Stimulated activated CD4-positive, alpha-beta T cell treated with anti-CD3 and anti-CD28 coated beads, Interleukin-4, amount 100 ng/mL, for 1 hour (primary cell): Measurements from ENCODE around the gene RPS15.
A peak's percentile ranks its signal among the peaks of the same experiment; 100 is the strongest.
"Not testable (repeated sequence)": the region's sequence is repeated elsewhere in the genome, so short reads cannot be mapped to it uniquely, and the experiment has no call there.

Experiments used
- DNase-seq: peaks from one replicate; pipeline ENCODE4 v3.0.0-alpha.2; 2020

The RPS15 gene

DNA sequence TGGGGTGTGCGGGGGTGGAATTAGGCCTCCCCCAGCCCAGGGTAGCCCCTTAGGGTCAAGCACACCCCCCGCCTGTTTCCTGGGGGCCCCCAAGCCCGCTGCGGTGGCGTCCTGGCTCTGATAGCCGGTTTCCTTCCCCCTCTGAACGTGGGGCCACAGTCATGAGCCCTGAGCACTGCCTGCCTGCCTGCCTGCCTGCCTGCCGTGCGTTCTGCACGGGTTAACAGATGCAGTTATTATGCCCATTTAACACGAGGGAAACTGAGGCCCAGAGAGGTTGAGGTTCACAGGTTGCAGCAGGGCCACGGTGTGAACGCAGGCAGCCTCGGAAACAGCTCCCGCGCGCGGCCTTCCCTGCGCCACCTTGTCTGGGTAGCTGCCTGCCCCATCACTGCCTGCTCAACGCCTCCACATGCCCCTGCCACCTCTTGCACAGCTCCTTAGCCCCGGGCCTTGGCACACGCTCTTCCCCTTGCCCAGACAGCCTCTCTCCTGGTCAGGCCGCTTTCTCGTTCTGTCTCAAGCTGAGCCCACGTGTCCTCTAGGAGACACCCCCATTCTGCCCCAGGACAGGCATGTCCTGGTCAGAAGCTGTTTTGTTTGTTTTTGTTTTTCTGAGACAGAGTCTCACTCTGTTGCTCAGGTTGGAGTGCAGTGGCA lies 35.7 kb upstream of the RPS15 start:
- DNase-seq = no peak

DNA sequence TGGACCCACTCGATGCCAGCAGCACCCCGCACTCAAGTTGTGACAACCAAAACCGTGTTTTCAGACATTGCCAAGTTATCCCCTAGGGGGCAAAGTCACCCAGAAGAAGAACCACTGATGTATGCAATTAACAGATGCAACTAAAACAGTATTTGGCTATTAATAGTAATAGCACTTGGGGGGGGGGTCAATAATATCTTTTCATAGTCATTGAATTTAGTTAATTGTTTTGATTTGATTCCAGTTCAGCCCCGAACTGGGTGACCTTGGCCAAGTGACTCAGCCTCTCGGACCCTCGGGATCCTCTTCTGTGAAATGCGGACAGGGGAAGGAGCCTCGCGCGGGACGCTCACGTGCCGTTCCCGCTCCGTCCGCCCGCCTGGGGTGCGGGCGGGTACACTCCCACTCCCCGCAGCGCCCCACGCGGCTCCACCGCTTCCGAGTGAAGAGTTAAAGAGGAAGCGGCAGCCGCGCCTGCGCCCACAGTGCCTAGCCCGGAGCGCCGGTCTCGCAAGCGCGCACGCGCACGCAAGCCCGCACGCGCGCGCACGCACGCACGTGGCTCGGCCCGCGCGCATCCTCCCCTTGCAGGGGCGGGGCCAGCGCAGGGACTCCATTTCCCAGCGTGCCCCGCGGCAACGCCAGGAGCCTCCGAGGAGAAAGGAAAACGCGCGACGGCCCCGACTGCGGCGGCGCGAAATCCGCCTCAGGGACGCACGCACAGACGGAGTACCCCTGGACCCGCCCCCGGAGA lies 31.2 kb upstream of the RPS15 start:
- peak; percentile 100 for DNase-seq

DNA sequence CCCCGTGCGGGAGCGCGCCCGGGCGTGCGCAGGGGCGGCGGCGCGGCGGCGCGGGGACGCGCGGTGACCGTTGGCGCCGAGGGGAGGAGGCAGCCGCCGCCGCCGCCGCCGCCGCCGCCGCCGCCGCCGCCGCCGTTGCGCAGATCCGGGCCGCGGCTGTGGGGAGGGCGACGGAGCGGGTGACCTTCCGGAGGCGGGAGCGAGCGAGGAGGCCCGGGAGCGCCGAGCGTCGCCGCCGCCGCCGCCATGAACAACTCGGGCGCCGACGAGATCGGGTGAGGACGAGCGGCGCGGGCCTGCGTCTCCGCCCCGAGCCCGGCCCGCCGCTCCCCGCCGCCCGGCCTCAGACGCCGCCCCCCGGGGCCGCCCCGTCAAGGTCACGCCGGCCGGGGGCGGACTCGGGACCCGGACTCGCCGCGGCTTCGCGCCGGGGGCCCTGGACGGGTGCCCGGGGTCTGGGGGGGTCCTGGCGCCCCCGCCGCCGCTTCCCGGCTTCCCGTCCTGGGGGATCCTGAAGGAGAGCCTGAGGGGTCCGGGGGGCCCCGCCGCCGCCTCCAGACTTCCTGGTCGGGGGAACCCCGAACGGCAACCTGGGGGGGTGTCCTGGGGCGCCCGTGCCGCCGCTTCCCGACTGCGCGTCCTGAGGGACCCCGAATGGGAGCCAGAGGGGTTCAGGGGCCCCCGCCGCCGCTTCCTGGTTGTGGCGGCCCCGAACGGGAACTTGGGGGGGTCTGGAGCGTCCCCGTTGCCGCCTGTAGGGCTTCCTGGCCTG lies 30.5 kb upstream of the RPS15 start, which contains the start of gene DAZAP1:
Gene DAZAP1, plus strand, starts transcription at position 59 of the 772 bp plus-strand sequence. Its CDS starts 188 bp downstream, at position 247.
- peak; percentile 60 for DNase-seq

DNA sequence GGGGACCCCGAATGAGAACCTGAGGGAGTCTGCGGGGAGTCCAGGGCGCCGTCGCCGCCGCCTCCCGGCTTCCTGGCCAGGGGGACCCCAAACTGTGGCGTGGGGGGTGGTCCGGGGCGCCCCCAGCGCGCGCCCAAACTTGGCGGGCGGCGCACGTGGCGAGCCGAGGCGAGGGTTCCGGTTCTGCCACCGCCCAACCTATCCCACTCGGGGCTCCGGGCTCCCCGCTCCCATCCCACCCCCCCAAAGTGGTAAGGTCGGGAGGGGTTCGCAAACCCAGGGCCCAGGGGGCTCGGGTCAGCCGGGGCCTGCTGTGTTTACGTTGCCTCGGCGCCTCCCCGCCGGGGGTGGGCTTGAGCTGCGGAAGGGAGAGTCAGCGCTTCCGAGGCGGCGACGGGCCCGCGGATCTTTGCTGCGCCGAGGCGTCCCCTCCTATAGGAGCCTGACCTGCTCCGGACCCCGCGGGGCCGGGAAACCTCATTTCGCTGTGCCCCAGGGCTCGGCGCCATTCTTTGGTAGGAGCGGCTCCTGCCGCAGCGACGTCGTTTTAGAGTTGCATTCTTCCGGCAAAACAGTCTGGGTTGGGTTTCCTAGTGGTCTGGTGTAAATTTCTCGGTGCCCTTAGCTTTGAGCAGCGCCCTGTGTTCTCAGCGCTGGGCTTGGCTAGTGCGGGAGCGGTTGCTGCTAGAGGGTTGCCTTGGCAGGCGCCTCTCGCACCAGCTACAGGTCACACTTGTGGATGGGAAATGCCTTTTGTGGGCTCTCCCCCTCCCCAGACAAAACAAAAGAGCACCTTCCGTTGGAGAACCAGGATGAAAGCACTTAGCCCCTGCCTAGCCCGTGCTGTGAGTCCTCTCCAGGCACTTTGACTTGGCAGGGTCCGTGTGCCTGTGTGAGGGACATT lies 29.6 kb upstream of the RPS15 start:
- DNase-seq = peak; percentile 61

DNA sequence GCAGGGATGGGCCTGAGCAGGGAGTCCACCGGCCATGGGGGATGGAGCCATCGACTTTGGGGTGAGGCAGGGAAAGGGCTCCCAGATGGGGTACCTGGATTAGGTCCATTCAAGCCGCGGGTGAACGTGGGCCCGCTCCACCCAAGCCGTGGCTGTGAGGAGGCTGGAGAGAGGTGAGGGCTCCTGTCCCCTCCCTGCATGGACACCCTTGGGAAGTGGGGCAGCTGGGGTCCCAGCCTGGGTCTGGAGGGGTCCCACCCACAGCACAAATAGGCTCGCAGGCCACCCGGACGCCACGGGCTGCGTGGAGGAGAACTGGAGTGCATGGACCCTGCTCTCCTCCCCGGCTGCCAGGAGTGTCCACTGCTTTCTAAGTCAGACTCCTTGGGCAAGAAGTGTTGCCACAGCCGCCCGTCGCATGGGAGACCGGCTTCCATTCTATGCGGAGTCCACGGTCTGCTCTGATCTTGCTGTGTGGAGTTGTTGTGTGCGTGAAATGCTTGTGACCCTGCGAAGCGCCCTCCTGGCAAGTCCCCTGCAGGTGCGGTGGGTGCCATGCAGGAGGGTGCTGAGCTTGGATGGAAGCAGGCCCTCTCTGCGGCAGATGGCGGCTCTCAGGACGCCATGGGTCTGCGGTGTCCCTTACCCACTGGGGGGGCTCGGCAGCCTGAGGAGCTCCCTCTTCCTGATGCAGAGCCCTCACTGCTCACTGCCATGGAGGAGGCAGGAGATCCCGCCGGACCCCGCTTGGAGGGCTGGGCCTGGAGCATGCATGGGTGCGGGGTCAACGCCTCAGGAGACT lies 28.8 kb upstream of the RPS15 start:
- DNase-seq = no peak

DNA sequence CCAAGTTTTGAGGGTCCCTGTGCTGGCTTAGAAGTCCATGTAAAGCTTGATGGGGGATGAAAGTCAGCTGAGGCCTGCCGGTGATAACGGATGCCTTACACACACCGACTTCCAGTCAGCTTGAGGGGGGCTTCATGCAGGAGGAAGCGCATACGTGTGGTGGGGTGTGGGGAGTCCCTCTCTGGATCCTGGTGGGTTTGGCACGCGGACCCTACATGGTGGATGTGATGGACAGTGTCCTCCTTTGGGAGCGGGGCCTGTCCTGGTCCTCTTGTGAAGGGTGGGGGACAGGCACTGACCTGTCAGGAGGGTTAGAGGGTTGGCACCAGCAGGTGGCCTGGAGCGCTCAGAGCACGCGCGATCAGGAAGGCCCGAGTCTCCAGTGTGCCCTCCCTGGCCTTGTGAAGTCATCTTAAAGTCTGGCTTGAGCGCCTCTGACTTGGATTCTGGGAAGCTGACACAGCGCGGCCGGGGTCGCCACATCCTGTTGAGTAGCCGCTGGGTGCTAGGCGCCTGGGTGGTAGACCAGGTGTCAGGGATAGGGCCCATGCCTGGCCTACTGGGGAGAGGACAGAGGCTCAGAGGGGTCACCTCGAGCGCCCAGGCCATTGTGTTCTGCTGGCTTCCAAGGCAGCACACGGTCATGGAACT lies 27.9 kb upstream of the RPS15 start:
- no peak for DNase-seq

DNA sequence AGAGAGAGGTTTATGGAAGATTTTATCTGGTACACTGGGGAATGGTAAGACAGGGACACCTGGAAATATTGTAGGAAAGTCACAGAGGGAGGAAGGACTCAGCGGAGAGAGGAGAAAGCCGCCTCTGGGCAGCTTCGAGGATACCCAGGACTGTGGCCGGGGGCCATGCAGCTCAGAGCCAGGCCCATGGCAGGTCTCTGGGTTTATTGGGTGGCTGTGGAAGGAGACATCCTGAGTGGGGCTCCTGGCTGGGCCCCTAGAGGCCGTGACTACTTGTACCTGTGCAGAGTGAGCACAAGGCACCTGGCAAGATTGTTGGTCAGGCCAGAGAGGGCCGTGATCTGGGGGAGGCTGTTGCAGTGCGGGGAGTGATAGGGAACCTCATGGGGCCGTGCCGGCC lies 27.4 kb upstream of the RPS15 start:
- no peak for DNase-seq

DNA sequence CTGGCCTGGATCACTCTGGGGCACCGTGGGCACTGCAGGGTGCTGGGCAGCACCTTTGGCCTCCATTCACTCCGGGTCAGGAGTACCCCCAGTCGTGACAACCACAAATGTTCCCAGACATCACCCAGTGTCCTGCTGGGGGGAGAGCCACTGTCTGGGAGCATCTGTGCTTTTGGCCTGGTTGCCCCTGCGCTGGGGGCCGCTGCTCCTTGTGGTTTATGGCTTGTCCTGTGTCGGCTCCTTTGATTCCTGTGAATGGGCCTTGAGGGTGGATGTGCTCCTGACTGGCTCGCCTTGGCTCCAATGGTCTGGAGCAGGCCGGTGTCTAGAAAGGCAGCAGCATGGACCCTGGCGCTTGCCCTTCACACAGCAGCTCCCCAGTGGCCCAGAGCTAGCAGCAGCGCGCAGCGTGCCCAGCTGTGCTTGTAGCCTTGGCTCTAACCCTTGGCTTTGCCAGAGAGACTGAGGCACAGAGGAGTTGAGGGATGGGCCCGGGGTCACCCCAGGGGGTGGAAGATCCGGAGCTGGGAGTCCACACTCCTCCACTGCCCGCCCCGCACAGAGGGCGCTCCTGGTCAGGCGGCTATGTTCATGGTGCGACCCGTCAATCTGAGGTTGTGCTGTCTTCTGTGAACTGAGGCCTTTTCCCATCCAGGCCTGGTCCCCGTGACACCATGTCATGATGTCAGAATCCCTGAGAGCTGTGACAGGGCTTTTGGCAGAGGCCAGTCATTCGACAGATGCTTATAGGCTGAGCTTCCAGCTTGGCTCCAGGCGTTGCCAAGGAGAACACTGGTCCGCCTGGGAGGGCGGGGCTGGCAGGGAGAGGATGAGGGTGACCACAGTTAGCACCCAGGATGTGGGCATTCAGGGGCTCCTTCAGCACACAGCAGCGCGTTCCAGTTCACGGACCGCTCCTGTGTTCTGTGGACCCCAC lies 26.7 kb upstream of the RPS15 start:
- DNase-seq = no peak

DNA sequence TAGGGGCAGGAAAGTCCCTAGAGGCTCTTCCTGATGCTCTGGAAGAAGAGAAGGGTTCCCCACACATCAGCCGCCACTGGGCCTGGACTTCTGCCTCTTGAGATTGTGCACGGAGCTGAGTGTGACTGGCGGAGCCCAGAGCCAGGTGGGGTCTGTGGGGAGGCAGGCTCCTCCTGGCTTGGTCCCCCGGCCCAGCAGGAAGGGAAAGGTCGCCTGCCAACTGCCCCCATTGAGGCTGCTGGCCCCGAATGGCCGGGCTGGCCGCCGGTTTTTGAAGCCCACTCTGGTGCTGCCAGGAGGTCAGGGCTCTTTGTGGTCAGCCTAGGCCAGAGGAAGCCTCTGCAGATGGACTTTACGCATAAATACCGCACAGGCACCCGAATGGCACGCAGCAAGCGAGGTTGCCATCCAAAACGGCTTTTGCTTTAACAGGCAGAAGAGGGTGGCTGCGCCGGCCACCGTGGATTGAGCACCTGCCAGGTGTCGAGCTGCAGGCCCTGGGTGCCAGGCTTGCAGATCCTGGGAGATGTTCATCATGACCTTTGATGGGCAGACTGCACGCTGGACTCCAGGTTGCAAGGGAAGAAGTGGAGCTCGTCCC lies 25.8 kb upstream of the RPS15 start:
- DNase-seq = no peak

DNA sequence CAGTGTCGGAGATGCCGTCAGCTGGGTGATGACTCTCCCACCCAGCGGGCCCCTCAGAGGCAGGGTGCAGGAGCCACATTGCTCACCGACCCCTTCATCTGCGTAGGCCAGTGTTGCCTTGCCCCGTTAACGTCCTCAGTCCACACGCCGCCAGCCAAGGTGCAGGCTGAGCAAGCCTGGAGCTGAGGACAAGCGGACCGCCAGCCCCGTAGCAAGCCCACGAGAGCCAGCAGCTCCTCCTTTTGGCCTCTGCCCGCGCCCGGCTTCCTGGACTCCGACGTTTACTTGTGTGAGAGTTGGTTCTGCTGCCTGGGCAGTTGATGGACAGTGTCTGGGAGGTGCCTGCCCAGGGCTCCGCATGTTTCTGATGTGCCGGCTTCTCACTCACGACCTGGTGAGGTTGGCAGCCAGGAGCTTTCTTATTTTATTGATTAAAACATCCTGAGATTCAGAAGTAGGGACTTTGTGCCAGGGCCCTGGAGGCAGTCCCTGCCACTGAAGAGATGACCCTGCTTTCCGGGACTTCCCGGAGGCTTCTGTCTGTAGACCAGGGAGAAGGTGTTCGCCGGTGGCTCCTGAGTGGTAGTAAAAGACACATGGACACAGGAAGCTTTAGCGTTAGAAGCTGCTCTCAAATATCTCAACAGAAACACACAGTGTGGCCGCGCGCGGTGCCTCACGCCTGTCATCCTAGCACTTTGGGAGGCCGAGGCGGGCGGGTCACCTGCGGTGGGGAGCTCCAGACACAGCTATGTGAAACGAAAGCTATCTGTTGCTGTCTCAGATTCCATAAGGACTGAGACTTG lies 25.0 kb upstream of the RPS15 start:
- DNase-seq = no peak

DNA sequence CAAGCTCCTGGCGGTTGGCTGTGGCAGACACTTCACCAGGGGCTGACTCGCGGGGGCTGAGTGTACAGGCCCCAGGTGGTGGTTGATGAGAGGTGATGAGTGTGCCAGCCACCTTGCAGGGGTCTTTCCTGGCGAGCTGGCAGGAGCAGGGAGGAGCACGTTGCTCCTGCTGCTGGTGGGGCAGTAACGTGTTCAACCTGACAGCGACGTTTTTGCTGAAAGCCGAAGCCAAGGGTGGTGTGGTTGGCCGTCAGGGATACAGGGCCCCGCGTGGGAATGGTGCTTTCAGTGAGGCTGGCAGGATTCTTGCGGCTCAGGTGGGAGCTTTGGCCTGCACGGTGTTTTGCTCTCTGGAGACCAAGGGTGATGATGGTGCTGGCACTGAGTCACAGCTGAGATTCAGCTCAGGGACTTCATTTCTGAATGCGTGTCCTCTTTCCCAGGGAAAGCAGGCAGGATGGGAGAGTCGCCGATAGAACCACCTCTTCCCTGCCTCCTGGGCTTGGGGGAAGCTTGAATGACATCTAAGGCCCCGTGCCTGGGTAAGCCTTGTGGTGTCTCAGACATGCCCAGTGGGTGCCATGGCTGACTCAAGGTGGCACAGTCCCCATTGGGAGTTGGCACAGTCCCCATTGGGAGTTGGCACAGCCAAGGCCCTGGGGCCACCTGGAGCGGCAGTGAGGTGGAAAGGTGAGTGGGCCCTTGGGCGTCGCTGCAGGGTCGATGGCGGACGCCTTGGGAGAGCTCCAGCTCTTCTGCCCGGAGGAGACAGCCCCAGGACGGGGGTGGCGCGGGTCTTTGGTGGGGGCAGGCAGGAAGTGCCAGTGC lies 22.0 kb upstream of the RPS15 start:
- no peak for DNase-seq

DNA sequence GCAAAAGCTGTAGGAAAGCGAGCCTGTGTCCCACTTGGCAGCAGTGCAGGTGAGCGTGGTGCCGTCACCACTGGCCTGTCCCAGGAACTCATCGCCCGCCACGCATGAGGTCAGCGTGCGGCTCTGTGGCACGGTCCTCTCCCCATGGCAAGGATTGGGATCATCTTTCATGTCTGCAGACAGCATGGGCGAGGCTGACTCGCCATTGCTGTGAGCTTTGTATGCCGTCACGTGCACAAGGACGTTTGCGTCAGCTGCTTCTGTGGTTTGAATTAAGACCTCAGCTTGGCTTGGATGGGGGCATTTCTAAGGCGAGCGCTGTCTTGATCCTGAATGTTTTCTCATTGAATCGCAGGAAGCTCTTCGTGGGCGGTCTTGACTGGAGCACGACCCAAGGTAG lies 21.1 kb upstream of the RPS15 start:
- no peak for DNase-seq

DNA sequence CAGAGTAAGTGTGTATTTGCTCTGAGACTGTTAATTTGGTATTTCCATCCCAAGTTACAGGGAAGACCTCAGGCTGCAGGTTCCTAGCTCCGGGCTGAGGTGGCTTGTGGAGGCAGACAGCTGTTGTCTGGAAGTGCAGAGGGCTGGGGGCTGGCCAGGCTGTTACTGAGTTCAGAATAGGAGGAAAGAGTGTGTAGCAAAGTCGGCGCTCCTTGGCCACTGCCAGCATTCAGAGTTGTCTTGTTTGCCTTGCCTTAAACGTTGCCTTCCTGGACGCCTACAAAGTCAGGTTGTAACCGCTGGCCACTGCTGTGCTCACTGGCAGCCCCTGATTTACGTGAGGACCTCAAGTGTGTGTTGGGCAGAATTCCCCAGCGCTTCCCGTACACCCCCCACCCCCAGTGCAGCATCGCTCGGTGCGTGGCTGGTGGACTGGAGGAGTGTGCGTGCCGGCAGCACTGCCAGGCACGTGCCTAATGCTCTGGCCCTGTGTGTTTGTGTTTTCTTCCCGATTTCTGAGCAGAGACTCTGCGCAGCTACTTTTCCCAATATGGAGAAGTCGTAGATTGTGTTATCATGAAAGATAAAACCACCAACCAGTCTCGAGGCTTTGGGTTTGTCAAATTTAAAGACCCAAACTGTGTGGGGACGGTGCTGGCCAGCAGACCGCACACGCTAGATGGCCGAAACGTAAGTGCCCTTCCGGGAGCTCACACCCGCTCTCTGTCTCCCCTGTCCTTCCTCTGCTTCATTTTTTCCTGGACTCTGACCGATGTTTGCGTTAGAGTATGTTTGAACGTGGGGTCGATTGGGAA lies 20.3 kb upstream of the RPS15 start:
- DNase-seq = no peak

DNA sequence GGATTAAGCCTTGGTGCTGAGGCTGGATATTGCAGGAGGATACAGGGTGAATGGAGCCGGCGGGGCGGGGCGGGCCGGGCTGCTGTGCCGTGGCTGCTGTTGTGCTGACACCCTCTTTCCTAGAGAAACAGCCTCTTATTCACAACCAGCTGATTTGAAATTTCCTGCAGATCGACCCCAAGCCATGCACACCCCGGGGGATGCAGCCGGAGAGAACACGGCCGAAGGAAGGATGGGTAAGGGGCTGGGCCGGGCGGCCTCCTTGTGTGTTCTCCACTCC lies 19.8 kb upstream of the RPS15 start:
- no peak for DNase-seq

DNA sequence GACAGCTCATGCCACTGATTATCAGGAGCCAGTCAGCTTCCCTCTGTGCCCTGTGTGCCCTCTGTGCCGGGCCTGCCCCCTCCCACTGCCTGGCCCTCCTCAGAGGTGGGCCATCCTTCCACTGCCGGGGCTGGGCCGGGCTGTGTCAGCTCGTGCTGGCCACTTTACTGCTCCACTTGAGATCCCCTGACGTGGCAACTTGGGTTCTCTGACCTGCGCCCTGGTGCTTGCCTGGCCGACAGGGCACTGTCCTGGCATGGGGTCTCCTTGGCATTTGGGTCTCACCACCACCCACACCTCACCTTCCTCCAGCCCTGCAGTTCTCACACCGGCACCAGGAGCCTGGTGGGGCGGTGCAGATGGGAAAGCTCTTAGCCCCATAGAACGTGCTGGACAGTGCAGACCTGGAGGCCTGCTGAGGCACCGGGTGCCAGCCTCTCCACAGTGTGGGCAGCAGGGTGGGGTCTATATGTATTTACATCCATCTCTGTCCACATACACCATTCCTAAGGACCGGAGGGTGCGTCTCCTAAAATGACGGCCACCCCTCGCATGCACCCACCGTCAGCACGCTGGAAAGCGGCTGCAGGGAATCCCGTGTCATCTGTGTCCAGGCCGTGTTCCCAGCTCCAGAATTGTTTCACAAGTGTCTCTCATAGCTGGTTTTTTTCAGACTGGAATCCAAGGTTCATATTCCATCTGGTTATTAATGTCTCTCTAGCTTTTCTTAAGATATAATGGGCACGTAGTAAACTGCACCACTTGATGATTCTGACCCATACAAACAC lies 19.1 kb upstream of the RPS15 start:
- no peak for DNase-seq

DNA sequence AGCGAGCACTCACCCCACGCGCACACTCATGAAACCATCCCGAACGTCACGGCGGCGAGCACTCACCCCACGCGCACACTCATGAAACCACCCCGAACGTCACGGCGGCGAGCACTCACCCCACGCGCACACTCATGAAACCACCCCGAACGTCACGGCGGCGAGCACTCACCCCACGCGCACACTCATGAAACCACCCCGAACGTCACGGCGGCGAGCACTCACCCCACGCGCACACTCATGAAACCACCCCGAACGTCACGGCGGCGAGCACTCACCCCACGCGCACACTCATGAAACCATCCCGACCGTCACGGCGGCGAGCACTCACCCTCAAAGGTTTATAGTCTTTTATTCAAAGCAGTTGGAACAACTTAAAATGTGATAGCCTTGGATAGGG lies 18.1 kb upstream of the RPS15 start:
- not testable (repeated sequence) for DNase-seq
